Gastroesophageal sphincter (tissue), 3 donors: ENCODE measurements around the gene HAVCR2.
"Not testable (repeated sequence)": the region's sequence is repeated elsewhere in the genome, so short reads cannot be mapped to it uniquely, and the experiment has no call there.

Experiments
- CTCF ChIP-seq, 4 experiments: fragments of 200-600 bp in 2 of 4; fragments of 450-650 bp in 2 of 4; sonication (generic) in 1 of 4; IDR thresholded peaks; one replicate each; pipeline ENCODE4 v1.5.1; 2017 to 2019; ENCODE audit warnings: antibody characterized with exemption in 4 of 4, mild to moderate bottlenecking in 2 of 4, moderate library complexity in 2 of 4
- POLR2A ChIP-seq, 2 donors: fragments of 450-650 bp; IDR thresholded peaks; one replicate each; pipeline ENCODE4 v1.6.1; 2017; ENCODE audit warnings: antibody characterized with exemption in 2 of 2, mild to moderate bottlenecking in 2 of 2, moderate library complexity in 1 of 2

GRCh38 chr5:157047016-157047415 is 61.8 kb downstream of the HAVCR2 start:
- TF ChIP-seq CTCF, POLR2A (IDR thresholded peaks at IDR 0.05): not testable (repeated sequence)
